Liver (tissue), 3 donors: Measurements from ENCODE around the gene DNAJC7.

Experiments used
- EGR1 ChIP-seq, 2 donors: IDR thresholded peaks; 2 replicates each; pipeline ENCODE4 v1.6.1; 2016 to 2018; ENCODE audit warnings: antibody characterized with exemption in 2 of 2, low read depth in 2 of 2
- HNF4A ChIP-seq, 2 donors: conservative IDR thresholded peaks; 2 replicates each; pipeline ENCODE4 v1.6.1; 2016; ENCODE audit warnings: antibody characterized with exemption in 2 of 2, mild to moderate bottlenecking in 2 of 2
- JUND ChIP-seq, 2 donors: IDR thresholded peaks; 2 replicates each; pipeline ENCODE4 v1.6.1; 2016; ENCODE audit warnings: antibody characterized with exemption in 2 of 2
- REST ChIP-seq: IDR thresholded peaks from 2 replicates; pipeline ENCODE4 v1.6.1; 2016; ENCODE audit warnings: antibody characterized with exemption, mild to moderate bottlenecking
- YY1 ChIP-seq: IDR thresholded peaks from 2 replicates; pipeline ENCODE4 v1.6.1; 2016; ENCODE audit warnings: antibody characterized with exemption, mild to moderate bottlenecking
- TF ChIP-seq, protein P1 (sequence below): IDR thresholded peaks from 2 replicates; pipeline ENCODE4 v1.6.1; 2016; ENCODE audit warnings: antibody characterized with exemption
- TF ChIP-seq, protein P2 (sequence below): fragments of 150-350 bp; IDR thresholded peaks from 2 replicates; pipeline ENCODE4 v1.5.1; 2017; ENCODE audit warnings: improper control_type of control experiment, low read depth, low read length; ENCODE audit not compliant: missing input control
- TF ChIP-seq, protein P3 (sequence below): IDR thresholded peaks from 2 replicates; pipeline ENCODE4 v1.6.1; 2016; ENCODE audit warnings: antibody characterized with exemption
- donor health status: healthy.
- donor health status: healthy.

DNA sequence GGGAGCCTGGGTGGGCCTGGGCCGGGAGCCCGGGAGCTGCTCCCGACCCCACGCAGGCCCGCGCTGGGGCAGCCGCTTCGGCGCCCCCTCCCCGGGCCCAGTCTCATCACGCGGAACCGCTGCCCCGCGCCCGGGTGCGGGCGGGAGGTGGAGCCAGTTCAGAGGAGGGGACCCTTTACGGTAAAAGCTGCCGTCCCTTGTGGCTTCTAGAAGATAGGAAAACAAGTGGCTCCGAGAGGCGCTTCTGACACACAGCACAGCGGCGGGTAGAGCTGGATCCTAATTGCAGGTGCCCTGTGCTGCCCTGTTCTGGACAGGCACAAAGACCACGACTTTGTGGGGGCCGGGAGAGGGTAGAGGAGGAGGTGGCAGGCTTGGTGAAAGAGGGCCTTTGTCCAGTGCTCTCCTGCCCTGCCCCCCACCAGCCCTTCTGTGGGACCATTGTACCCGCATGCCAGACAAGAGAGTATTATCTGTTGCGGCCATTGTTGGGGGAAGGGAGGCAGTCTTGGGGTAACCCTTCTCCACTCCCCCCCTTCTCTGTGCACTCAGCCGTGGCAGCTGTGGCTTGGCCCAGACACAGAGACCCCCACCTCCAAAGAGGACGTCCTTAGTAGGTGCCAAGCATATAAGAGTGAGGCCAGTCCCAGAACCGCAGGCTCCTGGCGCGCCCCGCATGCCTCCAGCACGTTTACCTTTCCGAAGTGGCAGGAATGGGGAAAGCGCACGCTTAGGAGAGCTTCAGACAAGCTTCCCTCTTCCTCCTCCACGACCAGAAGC lies 49.9 kb downstream of the DNAJC7 start:
- no peak for TF ChIP-seq HNF4A (conservative IDR thresholded peaks at IDR 0.05)
- TF ChIP-seq, protein P1, sequence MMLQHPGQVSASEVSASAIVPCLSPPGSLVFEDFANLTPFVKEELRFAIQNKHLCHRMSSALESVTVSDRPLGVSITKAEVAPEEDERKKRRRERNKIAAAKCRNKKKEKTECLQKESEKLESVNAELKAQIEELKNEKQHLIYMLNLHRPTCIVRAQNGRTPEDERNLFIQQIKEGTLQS: no peak
- TF ChIP-seq, protein P2, sequence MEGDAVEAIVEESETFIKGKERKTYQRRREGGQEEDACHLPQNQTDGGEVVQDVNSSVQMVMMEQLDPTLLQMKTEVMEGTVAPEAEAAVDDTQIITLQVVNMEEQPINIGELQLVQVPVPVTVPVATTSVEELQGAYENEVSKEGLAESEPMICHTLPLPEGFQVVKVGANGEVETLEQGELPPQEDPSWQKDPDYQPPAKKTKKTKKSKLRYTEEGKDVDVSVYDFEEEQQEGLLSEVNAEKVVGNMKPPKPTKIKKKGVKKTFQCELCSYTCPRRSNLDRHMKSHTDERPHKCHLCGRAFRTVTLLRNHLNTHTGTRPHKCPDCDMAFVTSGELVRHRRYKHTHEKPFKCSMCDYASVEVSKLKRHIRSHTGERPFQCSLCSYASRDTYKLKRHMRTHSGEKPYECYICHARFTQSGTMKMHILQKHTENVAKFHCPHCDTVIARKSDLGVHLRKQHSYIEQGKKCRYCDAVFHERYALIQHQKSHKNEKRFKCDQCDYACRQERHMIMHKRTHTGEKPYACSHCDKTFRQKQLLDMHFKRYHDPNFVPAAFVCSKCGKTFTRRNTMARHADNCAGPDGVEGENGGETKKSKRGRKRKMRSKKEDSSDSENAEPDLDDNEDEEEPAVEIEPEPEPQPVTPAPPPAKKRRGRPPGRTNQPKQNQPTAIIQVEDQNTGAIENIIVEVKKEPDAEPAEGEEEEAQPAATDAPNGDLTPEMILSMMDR: no peak
- no peak for TF ChIP-seq REST
- TF ChIP-seq YY1: no peak
- TF ChIP-seq EGR1 (IDR thresholded peaks at IDR 0.05; ENCODE audit: low read depth in 2 of 2): no peak
- TF ChIP-seq, protein P3, sequence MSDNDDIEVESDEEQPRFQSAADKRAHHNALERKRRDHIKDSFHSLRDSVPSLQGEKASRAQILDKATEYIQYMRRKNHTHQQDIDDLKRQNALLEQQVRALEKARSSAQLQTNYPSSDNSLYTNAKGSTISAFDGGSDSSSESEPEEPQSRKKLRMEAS: no peak
- no peak for TF ChIP-seq JUND (IDR thresholded peaks at IDR 0.05)
